ENCODE data around the gene HLX.

HLX gene

GRCh38 chr1:220872296-220872695 lies 6.9 kb upstream of the HLX start:
- Histone ChIP-seq H3K4me1 (peaks cover 36 to 46% (median 41%) of the 10 kb centered on the region in 10 experiments), H3K36me3 (no peaks in the 10 kb centered on the region), H3K27ac (peak overlapping the region in 7 of 11 experiments; percentile 75 to 100 (median 99); a peak in 6 of 22 replicates), H3K4me3 (no peak overlapping the region), H3K9me3 (replicated peaks in 1 of 11) (peaks cover 0 to 4% (median 0%) of the 10 kb centered on the region in 11 experiments; a peak in 2 of 22 replicates), H4K20me1 (no peaks in the 10 kb centered on the region), H3K9ac (no peak overlapping the region), H3K4me2 (no peak overlapping the region; a peak in 1 of 22 replicates), H3K27me3 (peaks cover 0 to 27% (median 15%) of the 10 kb centered on the region in 11 experiments; a peak in 13 of 22 replicates)
- no peak for TF ChIP-seq Cebpa-rat (IDR thresholded peaks at IDR 0.05)

DNA sequence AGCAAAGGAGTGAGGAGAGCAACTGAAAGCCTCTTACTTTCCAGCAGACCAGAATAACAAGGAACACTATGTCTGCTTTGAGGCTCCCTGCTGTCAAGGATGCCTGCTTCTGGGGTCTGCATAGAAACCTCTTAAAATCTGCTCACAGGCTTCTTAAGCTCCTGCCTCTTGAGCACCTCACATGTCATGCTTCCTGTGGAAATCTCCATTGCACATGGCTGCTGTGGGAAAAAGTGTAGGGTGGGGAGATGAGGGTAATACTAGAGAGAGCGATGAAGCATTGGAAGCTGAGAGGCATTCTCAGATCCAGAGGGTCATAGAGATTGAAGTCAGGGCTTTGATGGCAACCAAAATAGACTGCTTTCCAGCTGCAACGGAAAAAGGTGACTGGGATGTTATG lies 6.2 kb upstream of the HLX start:
- no peaks in the 10 kb centered on the region for H3K9me3 ChIP-seq (replicated peaks in 1 of 11)
- H3K4me2 ChIP-seq, result peak overlapping the region; percentile 12 to 97 (median 90); a peak in 20 of 22 replicates
- H3K36me3 ChIP-seq, result no peaks in the 10 kb centered on the region
- H3K4me3 ChIP-seq, result no peak overlapping the region
- H3K4me1 ChIP-seq, result peaks cover 36 to 54% (median 49%) of the 10 kb centered on the region in 10 experiments
- no peak for TF ChIP-seq Cebpa-rat (IDR thresholded peaks at IDR 0.05)
- H4K20me1 ChIP-seq, result no peaks in the 10 kb centered on the region
- peaks cover 0 to 35% (median 23%) of the 10 kb centered on the region in 11 experiments; a peak in 15 of 22 replicates for H3K27me3 ChIP-seq
- H3K9ac ChIP-seq, result peak overlapping the region in 6 of 11 experiments; percentile 45 to 100 (median 98); a peak in 10 of 22 replicates
- peak overlapping the region in 8 of 11 experiments; percentile 75 to 100 (median 98); a peak in 15 of 22 replicates for H3K27ac ChIP-seq

DNA sequence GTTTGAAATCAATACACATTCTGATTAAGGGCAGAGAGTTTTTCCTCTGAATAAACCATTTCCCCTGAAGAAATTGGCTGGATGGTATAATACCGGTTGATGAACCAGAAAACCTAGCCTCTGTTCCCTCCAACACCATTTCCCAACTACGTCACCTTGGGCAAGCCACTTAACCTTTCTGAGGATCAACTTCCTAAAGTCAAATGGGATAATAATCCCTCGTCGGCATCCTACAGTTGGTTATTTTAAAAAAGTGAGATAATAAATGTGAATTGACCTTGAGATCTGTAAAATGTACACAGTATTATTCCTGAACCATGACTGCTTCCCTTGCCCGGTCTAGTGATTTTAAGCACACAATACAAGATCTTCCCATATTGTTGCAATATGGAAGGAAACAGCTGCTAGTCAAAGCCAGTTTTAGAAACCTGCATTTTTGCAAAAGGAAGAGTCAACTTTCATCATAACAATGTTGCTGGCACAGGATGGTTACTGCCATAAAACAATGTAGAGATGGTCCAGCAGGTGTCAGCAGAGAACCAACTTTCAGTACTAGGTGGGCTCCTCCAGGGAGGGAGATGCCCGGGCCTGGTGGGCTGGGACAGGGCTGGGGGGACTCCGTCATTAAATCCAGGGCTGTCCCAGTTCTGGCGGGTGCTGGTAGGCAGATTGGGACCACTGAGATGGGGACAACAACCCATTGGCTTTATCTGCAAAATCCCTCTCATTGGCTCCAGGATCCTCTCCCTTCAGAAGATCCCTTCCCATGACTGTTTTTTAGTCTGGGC lies 5.2 kb upstream of the HLX start:
- Histone ChIP-seq H4K20me1 (no peaks in the 10 kb centered on the region), H3K27me3 (peaks cover 0 to 44% (median 33%) of the 10 kb centered on the region in 11 experiments; a peak in 15 of 22 replicates), H3K36me3 (no peaks in the 10 kb centered on the region), H3K9me3 (replicated peaks in 1 of 11) (no peaks in the 10 kb centered on the region), H3K27ac (peak overlapping the region in 10 of 11 experiments; percentile 97 to 100 (median 99); a peak in 20 of 22 replicates), H3K9ac (peak overlapping the region; percentile 3 to 100 (median 99); a peak in 20 of 22 replicates), H3K4me2 (peak overlapping the region; percentile 14 to 98 (median 93); a peak in 21 of 22 replicates), H3K4me1 (peaks cover 36 to 63% (median 54%) of the 10 kb centered on the region in 10 experiments), H3K4me3 (no peak overlapping the region; a peak in 1 of 20 replicates)
- peak in 3 of 11 experiments; percentile 30 to 45 (median 35); a peak in 1 of 22 replicates for TF ChIP-seq Cebpa-rat (IDR thresholded peaks at IDR 0.05)

GRCh38 chr1:220875260-220875659 lies 4.0 kb upstream of the HLX start:
- H4K20me1 ChIP-seq, result peaks cover 0 to 7% (median 0%) of the 10 kb centered on the region in 11 experiments; a peak in 4 of 22 replicates

GRCh38 chr1:220876511-220877376 lies 2.5 kb upstream of the HLX start:
- Histone ChIP-seq H3K4me2 (peak overlapping the region; percentile 81 to 98 (median 93)), H3K4me3 (peak overlapping the region; percentile 84 to 99 (median 94)), H3K9ac (peak overlapping the region; percentile 96 to 100 (median 100)), H3K9me3 (replicated peaks in 1 of 11) (peaks cover 0 to 11% (median 0%) of the 10 kb centered on the region in 11 experiments; a peak in 7 of 22 replicates), H3K4me1 (peaks cover 36 to 71% (median 57%) of the 10 kb centered on the region in 10 experiments), H3K27me3 (peaks cover 0 to 71% (median 59%) of the 10 kb centered on the region in 11 experiments; a peak in 15 of 22 replicates), H3K27ac (peak overlapping the region; percentile 97 to 100 (median 99)), H3K36me3 (peaks cover 6 to 13% (median 11%) of the 10 kb centered on the region in 11 experiments; a peak in 21 of 22 replicates), H4K20me1 (peaks cover 0 to 9% (median 0%) of the 10 kb centered on the region in 11 experiments; a peak in 6 of 22 replicates)
- peak; percentile 48 to 90 (median 81); a peak in 17 of 22 replicates for TF ChIP-seq Cebpa-rat (IDR thresholded peaks at IDR 0.05)

More at GRCh38 chr1:220875260-220875659, 4.0 kb upstream of the HLX start:
- Histone ChIP-seq H3K27me3 (peaks cover 0 to 56% (median 45%) of the 10 kb centered on the region in 11 experiments; a peak in 15 of 22 replicates), H3K4me3 (no peak overlapping the region), H3K27ac (peak overlapping the region; percentile 28 to 100 (median 99); a peak in 21 of 22 replicates), H3K9me3 (replicated peaks in 1 of 11) (no peaks in the 10 kb centered on the region), H3K9ac (peak overlapping the region; percentile 39 to 100 (median 99); a peak in 17 of 22 replicates), H3K4me2 (peak overlapping the region; percentile 81 to 98 (median 93)), H3K36me3 (no peaks in the 10 kb centered on the region; a peak in 1 of 22 replicates), H3K4me1 (peaks cover 36 to 63% (median 54%) of the 10 kb centered on the region in 10 experiments)
- no peak for TF ChIP-seq Cebpa-rat (IDR thresholded peaks at IDR 0.05)

DNA sequence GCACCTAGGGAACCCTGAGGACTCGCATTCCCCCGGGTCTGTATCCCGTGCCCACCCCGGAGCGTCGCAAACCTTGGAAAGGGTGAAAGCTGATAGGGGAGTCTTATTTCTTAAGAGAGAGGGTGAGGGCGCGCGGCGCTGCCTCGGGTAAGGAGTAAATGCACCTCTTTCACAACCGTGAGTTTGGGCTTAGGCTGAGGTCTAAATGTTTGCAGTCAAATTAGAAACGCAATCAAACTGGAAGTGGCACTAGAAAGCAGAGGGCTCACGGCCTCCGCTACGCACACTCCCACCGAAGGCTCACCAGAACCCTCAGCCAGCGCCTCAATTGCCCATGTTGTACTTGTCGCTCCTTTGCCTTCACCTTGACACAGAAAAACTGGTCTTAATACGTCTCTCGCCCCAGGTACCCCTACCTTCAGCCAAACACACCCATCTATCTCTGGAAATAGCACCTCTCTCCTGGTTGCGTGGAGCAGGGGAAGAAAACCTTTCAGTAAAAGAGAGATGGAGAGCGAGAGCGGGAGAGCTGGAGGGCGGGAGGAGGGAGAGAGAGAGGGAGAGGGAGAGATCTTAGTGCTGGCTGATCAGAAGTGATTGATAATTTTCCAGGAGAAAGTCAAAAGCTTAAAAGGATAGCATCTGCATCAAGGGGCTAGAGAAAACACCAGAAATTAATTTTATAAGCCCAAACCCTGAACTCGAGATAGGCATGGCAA lies 1.7 kb upstream of the HLX start:
- TF ChIP-seq Cebpa-rat (IDR thresholded peaks at IDR 0.05), result peak in 1 of 11 experiments; percentile 17; a peak in 1 of 22 replicates
- Histone ChIP-seq H3K4me2 (peak overlapping the region; percentile 81 to 98 (median 93)), H3K9me3 (replicated peaks in 1 of 11) (peaks cover 0 to 19% (median 0%) of the 10 kb centered on the region in 11 experiments; a peak in 7 of 22 replicates), H4K20me1 (peaks cover 0 to 9% (median 5%) of the 10 kb centered on the region in 11 experiments; a peak in 7 of 22 replicates), H3K36me3 (peaks cover 14 to 21% (median 19%) of the 10 kb centered on the region in 11 experiments), H3K4me3 (peak overlapping the region; percentile 84 to 99 (median 94)), H3K27ac (peak overlapping the region; percentile 97 to 100 (median 99)), H3K9ac (peak overlapping the region; percentile 96 to 100 (median 100)), H3K27me3 (peaks cover 0 to 79% (median 64%) of the 10 kb centered on the region in 11 experiments; a peak in 15 of 22 replicates), H3K4me1 (peaks cover 41 to 79% (median 63%) of the 10 kb centered on the region in 10 experiments)

- Histone ChIP-seq H3K27ac (peak overlapping the region; percentile 97 to 100 (median 99)), H3K9me3 (replicated peaks in 1 of 11) (peaks cover 0 to 19% (median 0%) of the 10 kb centered on the region in 11 experiments; a peak in 7 of 22 replicates), H3K9ac (peak overlapping the region; percentile 96 to 100 (median 100)), H3K4me2 (peak overlapping the region; percentile 81 to 98 (median 93)), H4K20me1 (peaks cover 0 to 9% (median 6%) of the 10 kb centered on the region in 11 experiments; a peak in 7 of 22 replicates), H3K36me3 (peaks cover 22 to 29% (median 28%) of the 10 kb centered on the region in 11 experiments), H3K4me1 (peaks cover 40 to 79% (median 62%) of the 10 kb centered on the region in 10 experiments), H3K27me3 (peaks cover 0 to 86% (median 64%) of the 10 kb centered on the region in 11 experiments; a peak in 15 of 22 replicates), H3K4me3 (peak overlapping the region; percentile 84 to 99 (median 94))
- TF ChIP-seq Cebpa-rat (IDR thresholded peaks at IDR 0.05), result peak in 5 of 11 experiments; percentile 20 to 57 (median 36); a peak in 7 of 22 replicates
Observed at GRCh38 chr1:220878191-220879075, 810 bp upstream of the HLX start.

Data from BLaER1 treated with 17β-estradiol and CSF1 and Interleukin-3, amounts not matched to agents 10 nM and 100 nM (cell line).